AG09309 (cell line): ENCODE results near the gene ELMO1.

Experiments used
- DNase-seq: peaks from one replicate; pipeline ENCODE4 v3.0.0-alpha.2; 2010; ENCODE audit warnings: low read depth
- H3K4me3 ChIP-seq: 2 replicates; pipeline ENCODE4 v1.5.1; 2011; ENCODE audit warnings: mild to moderate bottlenecking, low read depth, low read length, moderate library complexity; ENCODE audit not compliant: control insufficient read depth
- TF ChIP-seq, protein P1 (sequence below): IDR thresholded peaks from 2 replicates; pipeline ENCODE4 v1.5.1; 2011; ENCODE audit warnings: mild to moderate bottlenecking, low read depth, low read length, inconsistent platforms; ENCODE audit not compliant: insufficient read depth, control insufficient read depth; ENCODE audit errors: missing control alignments

ELMO1 gene

GRCh38 chr7:36879021-36879420 lies 569.6 kb downstream of the ELMO1 start:
- TF ChIP-seq, protein P1, sequence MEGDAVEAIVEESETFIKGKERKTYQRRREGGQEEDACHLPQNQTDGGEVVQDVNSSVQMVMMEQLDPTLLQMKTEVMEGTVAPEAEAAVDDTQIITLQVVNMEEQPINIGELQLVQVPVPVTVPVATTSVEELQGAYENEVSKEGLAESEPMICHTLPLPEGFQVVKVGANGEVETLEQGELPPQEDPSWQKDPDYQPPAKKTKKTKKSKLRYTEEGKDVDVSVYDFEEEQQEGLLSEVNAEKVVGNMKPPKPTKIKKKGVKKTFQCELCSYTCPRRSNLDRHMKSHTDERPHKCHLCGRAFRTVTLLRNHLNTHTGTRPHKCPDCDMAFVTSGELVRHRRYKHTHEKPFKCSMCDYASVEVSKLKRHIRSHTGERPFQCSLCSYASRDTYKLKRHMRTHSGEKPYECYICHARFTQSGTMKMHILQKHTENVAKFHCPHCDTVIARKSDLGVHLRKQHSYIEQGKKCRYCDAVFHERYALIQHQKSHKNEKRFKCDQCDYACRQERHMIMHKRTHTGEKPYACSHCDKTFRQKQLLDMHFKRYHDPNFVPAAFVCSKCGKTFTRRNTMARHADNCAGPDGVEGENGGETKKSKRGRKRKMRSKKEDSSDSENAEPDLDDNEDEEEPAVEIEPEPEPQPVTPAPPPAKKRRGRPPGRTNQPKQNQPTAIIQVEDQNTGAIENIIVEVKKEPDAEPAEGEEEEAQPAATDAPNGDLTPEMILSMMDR: no peak
- no peak for DNase-seq
- H3K4me3 ChIP-seq: no peak overlapping the region

GRCh38 chr7:36878288-36878687 lies 570.4 kb downstream of the ELMO1 start:
- no peak overlapping the region for H3K4me3 ChIP-seq
- DNase-seq: no peak
- TF ChIP-seq, protein P1: no peak

DNA sequence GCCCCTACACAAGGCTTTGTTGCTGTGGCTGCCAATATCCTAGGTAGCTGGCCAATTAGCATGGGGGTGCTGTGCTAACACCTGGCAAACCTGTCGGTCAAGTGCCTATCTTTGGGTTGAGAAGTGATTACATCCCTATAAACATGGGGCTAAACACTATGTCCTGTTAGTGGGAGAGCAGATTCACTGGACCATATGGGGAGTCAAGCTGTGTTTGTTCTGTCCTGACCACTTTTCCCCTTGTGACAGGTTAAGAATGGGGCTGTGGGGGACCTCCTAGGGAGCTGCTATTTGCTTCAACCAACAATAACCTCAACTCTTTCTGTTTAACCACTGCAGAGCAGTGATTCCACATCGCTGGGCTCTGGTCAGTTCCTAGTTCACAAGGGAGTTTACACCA lies 572.9 kb downstream of the ELMO1 start:
- DNase-seq: no peak
- no peak overlapping the region for H3K4me3 ChIP-seq
- TF ChIP-seq, protein P1: no peak

- DNase-seq: no peak
- H3K4me3 ChIP-seq: no peak overlapping the region
- TF ChIP-seq, protein P1: no peak
Observed at GRCh38 chr7:36874041-36874440, 574.6 kb downstream of the ELMO1 start.

- no peak for DNase-seq
- H3K4me3 ChIP-seq: no peak overlapping the region
- TF ChIP-seq, protein P1: no peak
Observed at GRCh38 chr7:36871863-36872262, 576.8 kb downstream of the ELMO1 start.

DNA sequence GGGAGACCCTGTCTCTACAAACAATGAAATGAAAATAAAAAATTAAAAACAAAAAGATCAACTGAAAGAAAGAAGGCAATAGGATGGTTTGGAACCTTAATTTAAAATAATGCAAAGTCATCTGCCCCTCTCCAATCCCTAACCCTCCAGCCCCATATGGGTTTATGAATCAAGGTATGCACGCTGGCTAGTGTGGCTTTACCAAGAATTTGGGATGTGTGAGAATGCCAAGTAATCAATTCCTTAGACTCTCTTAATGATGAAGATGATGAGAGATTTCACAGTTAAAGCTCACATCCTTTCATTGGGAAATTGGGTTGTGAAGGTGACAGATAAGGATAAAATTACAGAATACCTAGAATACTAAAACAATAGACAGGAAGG lies 577.3 kb downstream of the ELMO1 start:
- no peak for DNase-seq
- TF ChIP-seq, protein P1: no peak
- no peak overlapping the region for H3K4me3 ChIP-seq
